Activated CD4-positive, alpha-beta T cell treated with anti-CD3 and anti-CD28 coated beads, Interleukin-10, Interleukin-2, amounts not matched to agents 100 ng/mL and 50 ng/mL, durations not matched to agents 16 hours and 8 hours (primary cell): ENCODE data around the gene MAEA.
A peak's percentile ranks its signal among the peaks of the same experiment; 100 is the strongest.

ENCODE experiments used
- DNase-seq: peaks from one replicate; pipeline ENCODE4 v3.0.0-alpha.2; 2020

MAEA gene

GRCh38 chr4:1337951-1338751 is 48.5 kb downstream of the MAEA start:
- DNase-seq, result no peak

DNA sequence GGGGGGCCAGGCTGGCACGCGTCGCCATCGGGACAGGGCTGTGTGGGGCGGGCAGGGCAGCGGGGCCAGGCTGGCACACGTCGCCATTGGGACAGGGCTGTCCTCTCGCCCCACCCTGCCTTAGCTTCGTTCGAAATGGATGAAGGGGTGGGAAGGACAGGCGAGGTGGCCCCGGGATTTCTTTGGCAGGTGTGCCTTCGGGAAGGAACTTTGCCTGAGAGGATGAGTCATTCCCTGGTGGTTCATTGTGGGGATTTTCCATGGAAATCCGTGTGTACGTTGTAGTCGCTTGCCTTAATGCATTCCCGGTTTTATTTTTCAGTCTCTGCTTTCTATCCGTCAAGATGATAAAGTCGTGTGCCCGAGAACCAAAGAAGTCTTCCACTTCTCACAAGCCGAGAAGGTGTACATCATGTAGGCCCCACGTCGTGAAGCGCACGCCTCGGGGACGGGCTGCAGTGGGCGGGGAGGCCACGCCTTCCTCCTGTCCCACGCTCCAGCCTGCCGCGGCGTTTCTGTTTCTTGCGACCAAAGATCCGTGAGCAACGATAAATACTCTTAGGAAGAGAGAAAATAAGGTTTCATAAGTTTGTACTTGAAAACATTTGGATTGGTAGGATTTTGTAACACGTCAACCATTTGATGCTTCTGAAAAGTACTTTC is 49.2 kb downstream of the MAEA start:
- no peak for DNase-seq

DNA sequence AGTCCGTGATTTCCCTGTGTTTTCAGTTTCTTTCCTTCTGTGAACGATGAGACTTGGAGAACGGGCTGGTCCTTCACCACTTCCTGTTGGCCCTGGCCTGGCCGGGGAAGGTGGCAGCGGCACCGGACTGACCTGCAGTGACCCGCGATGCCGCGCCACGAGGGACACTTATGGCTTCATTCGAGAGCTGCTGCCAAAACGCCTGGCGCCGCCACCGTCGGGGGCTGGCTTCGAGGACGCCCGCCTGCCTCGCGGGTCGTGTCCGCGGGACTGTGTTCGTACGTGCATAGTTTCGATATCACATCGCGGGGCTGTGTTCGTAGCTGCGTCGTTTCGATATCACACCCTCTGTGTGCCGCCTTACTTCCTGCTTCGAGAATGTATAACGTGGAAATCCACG is 49.8 kb downstream of the MAEA start:
- DNase-seq, result no peak

DNA sequence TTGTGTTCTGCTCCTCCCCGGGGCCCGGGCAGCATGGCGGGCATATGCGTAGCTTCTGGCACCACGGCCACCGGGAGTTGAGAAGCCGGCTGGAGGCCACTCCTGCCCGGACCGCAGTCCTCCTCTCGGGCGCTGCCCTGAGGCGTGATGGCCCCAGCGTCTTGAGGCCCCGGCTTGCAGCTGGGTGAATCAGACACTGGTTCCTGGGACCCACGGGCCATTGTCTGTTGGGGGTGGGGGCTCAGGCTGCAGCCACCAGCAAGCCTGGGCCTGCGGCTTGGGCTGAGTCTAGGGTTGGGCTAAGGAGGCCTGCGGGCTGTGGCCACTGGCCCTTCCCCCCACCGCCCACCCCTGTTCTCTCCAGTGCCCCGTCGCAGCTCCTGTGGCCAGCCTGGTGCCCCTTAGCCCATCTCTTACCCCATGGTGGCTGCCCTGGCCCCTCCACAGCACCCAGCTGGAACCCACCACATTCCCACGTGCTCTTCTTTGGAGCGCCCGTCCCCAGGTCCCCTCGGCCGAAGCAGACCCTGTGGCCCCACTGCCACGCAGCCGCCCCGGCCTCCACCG is 50.6 kb downstream of the MAEA start:
- no peak for DNase-seq

DNA sequence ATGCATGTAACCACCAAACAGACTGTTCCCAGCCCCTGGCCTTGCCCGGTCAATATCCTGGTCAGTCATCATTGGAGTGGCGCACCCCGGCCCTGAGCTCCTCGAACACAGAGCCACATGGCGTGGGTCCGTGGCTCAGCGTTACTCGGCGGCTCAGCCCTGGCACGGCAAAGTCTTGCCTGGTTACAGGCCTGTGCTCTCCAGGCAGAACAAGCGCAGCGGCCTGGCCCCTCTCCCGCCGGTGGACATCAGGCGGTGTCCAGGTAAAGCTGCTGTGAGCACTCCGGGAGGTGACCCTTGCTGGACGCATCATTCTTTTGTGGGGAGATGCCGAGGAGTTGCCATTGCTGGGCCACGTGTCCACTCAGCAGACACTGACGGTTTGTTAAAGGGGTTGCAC is 51.2 kb downstream of the MAEA start:
- DNase-seq, result no peak

GRCh38 chr4:1342003-1342402 is 52.3 kb downstream of the MAEA start:
- DNase-seq, result no peak

GRCh38 chr4:1344696-1345095 is 55.0 kb downstream of the MAEA start:
- no peak for DNase-seq

GRCh38 chr4:1345903-1346780 is 56.5 kb downstream of the MAEA start:
- peak; percentile 45 for DNase-seq

DNA sequence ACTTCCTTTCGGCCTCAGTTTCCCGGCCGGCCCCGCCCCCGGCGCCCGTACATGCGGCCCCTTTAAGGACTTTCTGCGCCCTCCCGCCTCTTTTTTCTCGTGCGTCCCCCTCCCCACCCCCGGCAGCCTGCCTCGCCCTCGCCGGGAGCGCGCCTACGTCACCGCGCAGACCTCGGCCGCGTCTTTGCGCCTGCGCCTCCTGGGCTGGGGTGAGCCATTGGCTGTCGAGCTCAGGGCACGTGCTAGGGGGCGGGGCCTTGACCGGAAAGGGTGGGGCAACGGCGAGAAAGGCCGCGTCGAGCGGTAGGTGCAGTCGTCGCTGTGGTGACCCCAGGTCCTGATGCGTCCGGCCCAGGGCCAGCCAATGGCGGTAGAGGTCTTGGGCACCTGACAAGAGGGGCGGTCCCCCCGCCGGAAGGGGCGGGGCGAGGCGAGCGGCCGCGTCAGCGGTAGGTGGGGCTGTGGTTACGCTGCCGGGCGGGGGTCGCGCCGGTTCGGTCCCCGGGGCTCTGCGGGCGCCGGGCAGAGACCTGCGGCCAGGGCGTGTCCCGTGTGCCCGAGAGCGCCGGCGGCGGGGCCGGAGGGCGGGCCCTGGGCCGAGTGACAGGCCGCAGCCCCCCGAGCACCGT is 57.2 kb downstream of the MAEA start, which contains the start of gene UVSSA:
UVSSA (plus strand) TSS at position 428 of the 629 bp plus-strand sequence. CDS start 884 bp downstream, outside the sequence.
- peak; percentile 100 for DNase-seq

- peak; percentile 73 for DNase-seq
These were observed 57.7 kb downstream of the MAEA start for GRCh38 chr4:1347410-1347864.

DNA sequence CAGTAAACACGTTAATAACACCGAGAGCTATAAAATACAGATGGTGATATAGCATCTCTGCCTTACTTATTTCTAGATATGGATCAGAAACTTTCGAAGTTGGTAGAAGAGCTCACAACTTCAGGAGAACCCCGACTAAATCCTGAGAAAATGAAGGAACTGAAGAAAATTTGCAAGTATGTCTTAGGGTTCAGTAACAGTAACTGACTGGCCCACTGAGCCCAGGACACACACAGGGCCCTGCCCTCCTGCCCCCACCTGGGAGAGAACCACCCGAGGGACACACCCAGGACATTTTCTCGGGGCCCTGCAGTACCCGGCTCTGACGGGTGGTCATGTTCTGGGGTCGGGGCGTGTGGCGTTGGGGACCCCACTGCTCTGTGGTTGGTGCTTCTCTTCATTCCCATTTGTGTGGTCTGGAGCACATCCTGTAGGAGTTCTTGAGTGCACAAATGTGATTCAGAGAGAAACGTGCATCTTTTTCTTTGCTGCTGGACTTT is 58.4 kb downstream of the MAEA start:
- no peak for DNase-seq

GRCh38 chr4:1348746-1349145 is 59.1 kb downstream of the MAEA start:
- no peak for DNase-seq

GRCh38 chr4:1349359-1350168 is 59.9 kb downstream of the MAEA start:
- DNase-seq, result no peak

DNA sequence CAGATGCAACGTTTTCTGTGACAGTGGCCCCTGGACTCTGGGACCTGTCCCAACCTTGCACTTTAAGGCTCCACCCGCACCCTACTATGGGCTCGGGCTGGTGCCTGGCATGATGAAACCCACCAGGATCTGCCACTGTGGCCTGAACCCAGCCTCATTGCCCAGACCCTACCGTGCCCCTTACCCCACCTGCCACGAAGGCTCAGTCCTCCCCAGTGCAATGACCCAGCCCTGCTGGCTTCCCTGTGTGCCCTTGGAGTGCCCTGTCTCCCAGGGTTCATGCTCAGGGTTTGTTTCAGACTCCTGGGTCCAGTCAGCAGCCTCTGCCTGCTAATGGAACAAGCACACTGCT is 60.5 kb downstream of the MAEA start:
- DNase-seq, result no peak

DNA sequence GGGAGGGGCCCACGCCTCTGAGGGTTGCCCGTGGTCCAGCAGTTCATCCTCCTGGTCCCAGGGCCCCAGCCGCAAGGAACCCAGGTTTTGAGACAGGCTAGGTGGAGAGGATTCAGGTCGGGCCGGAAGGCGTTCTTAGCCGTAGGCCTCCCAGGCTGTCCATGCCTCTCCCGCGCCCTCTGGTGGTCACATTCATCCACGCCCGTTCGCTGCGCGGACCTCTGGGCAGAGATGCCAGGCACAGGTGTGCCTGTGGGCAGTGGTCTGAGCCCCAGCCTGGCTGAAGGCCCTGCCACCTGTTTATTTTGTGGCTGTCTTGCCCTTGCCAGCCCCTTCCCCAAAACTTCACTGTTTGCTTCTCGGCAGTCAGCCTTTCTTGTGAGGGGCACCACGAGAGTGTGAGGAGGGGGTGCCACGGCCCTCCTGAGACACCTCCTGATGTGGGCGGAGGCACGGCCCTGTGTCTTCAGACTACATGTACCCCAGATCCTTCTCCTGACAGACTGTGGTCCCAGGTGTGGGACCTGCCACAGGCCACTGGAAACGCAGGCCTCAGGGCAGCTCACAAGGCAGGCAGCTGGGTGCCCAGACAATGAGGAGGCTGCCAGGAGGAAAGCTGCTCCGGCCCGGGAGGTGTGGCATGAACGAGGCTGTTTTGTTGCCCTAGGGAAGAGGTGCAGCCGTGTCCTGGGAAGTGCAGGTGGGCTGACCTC is 62.3 kb downstream of the MAEA start:
- DNase-seq, result peak; percentile 90

- DNase-seq, result no peak
These were observed 62.8 kb downstream of the MAEA start for GRCh38 chr4:1352567-1352900.

- no peak for DNase-seq
These were observed 63.7 kb downstream of the MAEA start for GRCh38 chr4:1353186-1354055.

DNA sequence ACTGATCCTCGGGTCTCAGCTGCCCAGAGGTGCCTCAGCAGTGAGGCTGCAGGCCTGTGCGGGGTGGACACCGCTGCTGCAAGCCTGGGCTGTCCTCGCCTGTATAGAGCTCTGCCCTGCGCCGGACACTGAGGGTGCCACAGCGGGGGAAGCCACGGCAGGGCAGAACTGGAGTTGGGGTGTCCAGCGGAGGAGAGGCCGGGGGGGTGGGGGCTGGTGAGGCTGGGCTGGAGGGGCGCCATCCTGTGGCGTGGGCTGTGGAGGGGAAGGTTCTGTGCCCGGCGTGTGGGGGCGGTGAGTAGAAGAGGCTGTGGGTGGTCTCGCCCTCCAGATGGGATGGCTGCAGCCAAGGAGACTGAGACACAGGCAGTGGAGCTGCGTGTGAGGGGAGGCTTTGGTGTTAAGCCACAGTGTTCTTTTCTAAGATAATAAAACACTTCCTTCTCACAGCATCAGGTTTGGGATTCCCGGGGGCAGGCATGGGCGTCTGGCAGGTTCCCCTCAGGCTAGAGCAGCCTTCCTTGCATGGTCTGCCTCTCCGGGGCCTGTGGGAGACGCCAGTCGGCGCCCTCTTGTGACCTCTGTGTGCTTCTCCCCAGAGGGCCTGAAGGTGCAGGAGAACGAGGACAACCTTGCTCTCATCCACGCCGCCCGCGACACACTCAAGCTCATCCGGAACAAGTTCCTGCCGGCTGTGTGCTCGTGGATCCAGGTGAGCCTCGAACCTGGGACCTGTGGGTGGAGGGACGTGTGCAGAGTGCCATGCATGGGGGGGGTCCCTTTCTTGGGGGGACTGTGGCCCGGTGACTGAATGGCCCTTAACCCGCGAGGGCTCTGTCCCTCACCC is 64.7 kb downstream of the MAEA start:
- DNase-seq, result no peak

DNA sequence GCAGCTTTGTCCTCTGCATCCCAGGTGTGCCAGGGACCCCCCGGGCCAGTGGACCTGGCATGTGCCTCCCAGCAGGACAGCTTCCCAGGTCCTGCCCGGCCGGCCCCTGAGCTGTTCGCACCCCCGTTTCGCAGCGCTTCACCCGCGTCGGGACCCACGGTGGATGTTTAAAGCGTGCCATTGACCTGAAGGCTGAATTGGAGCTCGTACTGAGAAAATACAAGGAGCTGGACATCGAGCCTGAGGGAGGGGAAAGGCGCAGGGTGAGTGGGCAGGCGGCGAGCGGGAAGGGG is 65.2 kb downstream of the MAEA start:
- no peak for DNase-seq
